ENCODE measurements around the gene MYRFL. TPM values are rescaled to one million over a fixed set of nuclear protein-coding genes. Genes with fewer than 3 reads are reported as not detected.

MYRFL gene
- total RNA-seq, 4 donors from 2014 or later: not detected

- WGBS: 77% methylated on average over 5 of the region's 5 CpGs
- Histone ChIP-seq H3K27ac (replicated peaks in 1 of 4) (no peak overlapping the region), H3K27me3 (no peaks in the 10 kb centered on the region), H3K36me3 (no peaks in the 10 kb centered on the region), H3K4me3 (no peak overlapping the region), H3K4me1 (peaks cover 0 to 5% (median 0%) of the 10 kb centered on the region in 4 donors), H3K9me3 (no peaks in the 10 kb centered on the region)
- DNase-seq (ENCODE audit: extremely low spot score): no peak
- TF ChIP-seq EP300 (IDR thresholded peaks at IDR 0.05) (no peak), POLR2AphosphoS5 (IDR thresholded peaks at IDR 0.05) (no peak), POLR2A (IDR thresholded peaks at IDR 0.05; ENCODE audit: low read depth) (no peak), CTCF (IDR thresholded peaks at IDR 0.05) (no peak)
- intact Hi-C loops (cut with DNase I): no loop called here
Observed at GRCh38 chr12:69936214-69936731, 111.2 kb downstream of the MYRFL start.

- H3K9me3 ChIP-seq: no peaks in the 10 kb centered on the region
- intact Hi-C loops (cut with DNase I): no loop called here
- no peaks in the 10 kb centered on the region for H3K36me3 ChIP-seq
- peaks cover 0 to 5% (median 0%) of the 10 kb centered on the region in 4 donors for H3K4me1 ChIP-seq
- no peaks in the 10 kb centered on the region for H3K27me3 ChIP-seq
- no peak overlapping the region for H3K4me3 ChIP-seq
- no peak for DNase-seq (ENCODE audit: extremely low spot score)
- H3K27ac ChIP-seq (replicated peaks in 1 of 4): no peak overlapping the region
- TF ChIP-seq CTCF (IDR thresholded peaks at IDR 0.05): no peak
- no peak for TF ChIP-seq EP300 (IDR thresholded peaks at IDR 0.05)
- TF ChIP-seq POLR2AphosphoS5 (IDR thresholded peaks at IDR 0.05): no peak
- TF ChIP-seq POLR2A (IDR thresholded peaks at IDR 0.05; ENCODE audit: low read depth): no peak
- WGBS: 43% methylated on average over 2 of the region's 2 CpGs
Observed at GRCh38 chr12:69936766-69937165, 111.7 kb downstream of the MYRFL start.

GRCh38 chr12:69947123-69947522, 122.1 kb downstream of the MYRFL start:
- Histone ChIP-seq H3K9me3 (peaks cover 0 to 4% (median 2%) of the 10 kb centered on the region in 4 donors), H3K4me1 (no peaks in the 10 kb centered on the region), H3K4me3 (no peak overlapping the region), H3K27me3 (no peaks in the 10 kb centered on the region), H3K36me3 (no peaks in the 10 kb centered on the region), H3K27ac (replicated peaks in 1 of 4) (no peak overlapping the region)
- intact Hi-C loops (cut with DNase I): no loop called here
- DNase-seq (ENCODE audit: extremely low spot score): no peak
- TF ChIP-seq POLR2A (IDR thresholded peaks at IDR 0.05; ENCODE audit: low read depth): no peak
- TF ChIP-seq CTCF (IDR thresholded peaks at IDR 0.05): no peak
- no peak for TF ChIP-seq EP300 (IDR thresholded peaks at IDR 0.05)
- TF ChIP-seq POLR2AphosphoS5 (IDR thresholded peaks at IDR 0.05): no peak

- H3K27ac ChIP-seq (replicated peaks in 1 of 4): no peak overlapping the region
- no peaks in the 10 kb centered on the region for H3K36me3 ChIP-seq
- DNase-seq (ENCODE audit: extremely low spot score): no peak
- H3K27me3 ChIP-seq: no peaks in the 10 kb centered on the region
- peaks cover 0 to 4% (median 2%) of the 10 kb centered on the region in 4 donors for H3K9me3 ChIP-seq
- TF ChIP-seq CTCF (IDR thresholded peaks at IDR 0.05) (no peak), EP300 (IDR thresholded peaks at IDR 0.05) (no peak), POLR2A (IDR thresholded peaks at IDR 0.05; ENCODE audit: low read depth) (no peak), POLR2AphosphoS5 (IDR thresholded peaks at IDR 0.05) (no peak)
- no peak overlapping the region for H3K4me3 ChIP-seq
- 42% methylated on average over 1 of the region's 1 CpG for WGBS
- no peaks in the 10 kb centered on the region for H3K4me1 ChIP-seq
- intact Hi-C loops (cut with DNase I): no loop called here
Observed at GRCh38 chr12:69947897-69948296, 122.9 kb downstream of the MYRFL start.

- intact Hi-C loops (cut with DNase I): no loop called here
- Histone ChIP-seq H3K27me3 (no peaks in the 10 kb centered on the region), H3K27ac (replicated peaks in 1 of 4) (no peak overlapping the region), H3K9me3 (peaks cover 0 to 4% (median 2%) of the 10 kb centered on the region in 4 donors), H3K4me1 (no peaks in the 10 kb centered on the region), H3K36me3 (no peaks in the 10 kb centered on the region), H3K4me3 (no peak overlapping the region)
- DNase-seq (ENCODE audit: extremely low spot score): no peak
- TF ChIP-seq POLR2AphosphoS5 (IDR thresholded peaks at IDR 0.05): no peak
- TF ChIP-seq POLR2A (IDR thresholded peaks at IDR 0.05; ENCODE audit: low read depth): no peak
- no peak for TF ChIP-seq EP300 (IDR thresholded peaks at IDR 0.05)
- no peak for TF ChIP-seq CTCF (IDR thresholded peaks at IDR 0.05)
Observed at GRCh38 chr12:69948851-69949250, 123.8 kb downstream of the MYRFL start.
